ENCODE data around the gene GPR55.

Gene GPR55

GRCh38 chr2:230922951-230923717 is 1.9 kb downstream of the GPR55 start:
- DNase-seq, result peak in 5 of 10 donors; percentile 0 to 60 (median 8)
- intact Hi-C loops (cut with DNase I), result no loop called here

GRCh38 chr2:230921806-230922595 is 3.0 kb downstream of the GPR55 start:
- intact Hi-C loops (cut with DNase I), result no loop called here
- peak in 6 of 10 donors; percentile 1 to 70 (median 14) for DNase-seq

GRCh38 chr2:230920167-230920566 is 4.9 kb downstream of the GPR55 start:
- intact Hi-C loops (cut with DNase I), result no loop called here
- DNase-seq, result no peak

GRCh38 chr2:230919681-230920080 is 5.4 kb downstream of the GPR55 start:
- DNase-seq, result no peak
- intact Hi-C loops (cut with DNase I), result no loop called here

GRCh38 chr2:230919240-230919639 is 5.8 kb downstream of the GPR55 start:
- intact Hi-C loops (cut with DNase I), result no loop called here
- DNase-seq, result no peak

GRCh38 chr2:230916218-230916617 is 8.8 kb downstream of the GPR55 start:
- intact Hi-C loops (cut with DNase I), result no loop called here
- peak in 2 of 10 donors; percentile 46 to 60 for DNase-seq

- intact Hi-C loops (cut with DNase I), result no loop called here
- peak in 1 of 10 donors; percentile 22 for DNase-seq
These were observed 9.7 kb downstream of the GPR55 start for GRCh38 chr2:230915319-230915718.

- intact Hi-C loops (cut with DNase I), result no loop called here
- peak in 4 of 10 donors; percentile 7 to 52 (median 48) for DNase-seq
These were observed 10.2 kb downstream of the GPR55 start for GRCh38 chr2:230914886-230915285.

GRCh38 chr2:230913406-230914143 is 11.5 kb downstream of the GPR55 start:
- intact Hi-C loops (cut with DNase I), result no loop called here
- DNase-seq, result peak in 6 of 10 donors; percentile 42 to 89 (median 62)

- intact Hi-C loops (cut with DNase I), result no loop called here
- DNase-seq, result no peak
These were observed 12.3 kb downstream of the GPR55 start for GRCh38 chr2:230912724-230913123.

GRCh38 chr2:230912046-230912445 is 13.0 kb downstream of the GPR55 start:
- peak in 2 of 10 donors; percentile 12 to 64 for DNase-seq
- intact Hi-C loops (cut with DNase I), result no loop called here

GRCh38 chr2:230910546-230911177 is 14.4 kb downstream of the GPR55 start:
- DNase-seq, result peak in 5 of 10 donors; percentile 0 to 49 (median 2)
- intact Hi-C loops (cut with DNase I), result no loop called here

GRCh38 chr2:230909841-230910545 is 15.0 kb downstream of the GPR55 start:
- intact Hi-C loops (cut with DNase I), result no loop called here

GRCh38 chr2:230908595-230909191 is 16.3 kb downstream of the GPR55 start:
- intact Hi-C loops (cut with DNase I), result no loop called here
- DNase-seq, result peak in 3 of 10 donors; percentile 3 to 83 (median 7)

More at GRCh38 chr2:230909841-230910545, 15.0 kb downstream of the GPR55 start:
- DNase-seq, result peak in 4 of 10 donors; percentile 0 to 67 (median 20)

GRCh38 chr2:230908092-230908594 is 16.9 kb downstream of the GPR55 start:
- intact Hi-C loops (cut with DNase I), result no loop called here
- peak in 3 of 10 donors; percentile 0 to 72 (median 1) for DNase-seq

- DNase-seq, result peak in 4 of 10 donors; percentile 1 to 65 (median 6)
- intact Hi-C loops (cut with DNase I), result no loop called here
These were observed 17.5 kb downstream of the GPR55 start for GRCh38 chr2:230907361-230908091.

GRCh38 chr2:230906471-230907230 is 18.4 kb downstream of the GPR55 start:
- peak in 5 of 10 donors; percentile 1 to 49 (median 3) for DNase-seq
- intact Hi-C loops (cut with DNase I), result no loop called here
